OCI-LY1 (cell line): ENCODE measurements around the gene DCC.
A peak's percentile ranks its signal among the peaks of the same experiment; 100 is the strongest.

Experiments
- H2AFZ ChIP-seq: fragments of 200-600 bp; sonication (generic), shearing (Covaris generic); 2 replicates; pipeline ENCODE4 v1.6.0; 2014; ENCODE audit warnings: antibody characterized with exemption, mild to moderate bottlenecking, low read length
- H3F3A ChIP-seq: fragments of 200-600 bp; sonication (generic), shearing (Covaris generic); 2 replicates; pipeline ENCODE4 v1.6.0; 2014; ENCODE audit warnings: mild to moderate bottlenecking, antibody characterized with exemption, low read length, moderate library complexity; ENCODE audit not compliant: insufficient read depth
- H3K27ac ChIP-seq: fragments of 200-600 bp; sonication (generic); 2 replicates; pipeline ENCODE4 v1.5.1; 2014; ENCODE audit warnings: low read length, mixed run types, mild to moderate bottlenecking, low read depth; ENCODE audit not compliant: poor library complexity, severe bottlenecking
- H3K27me3 ChIP-seq: fragments of 200-600 bp; sonication (generic); 2 replicates; pipeline ENCODE4 v1.6.0; 2014; ENCODE audit warnings: antibody characterized with exemption, mild to moderate bottlenecking, low read length, moderate library complexity; ENCODE audit not compliant: insufficient read depth
- H3K36me3 ChIP-seq: fragments of 200-600 bp; sonication (generic); 2 replicates; pipeline ENCODE4 v1.6.1; 2014; ENCODE audit warnings: mild to moderate bottlenecking, antibody characterized with exemption, low read length, moderate library complexity, mixed read lengths; ENCODE audit not compliant: insufficient read depth
- H3K4me1 ChIP-seq: fragments of 200-600 bp; sonication (generic); 2 replicates; pipeline ENCODE4 v1.5.1; 2014; ENCODE audit warnings: mild to moderate bottlenecking, low read length, moderate library complexity; ENCODE audit not compliant: insufficient read depth, severe bottlenecking
- H3K4me2 ChIP-seq: fragments of 200-600 bp; sonication (generic), shearing (Covaris generic); 2 replicates; pipeline ENCODE4 v1.6.1; 2014; ENCODE audit warnings: low read length
- H3K4me3 ChIP-seq: fragments of 200-600 bp; sonication (generic); 2 replicates; pipeline ENCODE4 v1.5.1; 2014; ENCODE audit warnings: low read length, low read depth, mild to moderate bottlenecking, mixed read lengths; ENCODE audit not compliant: poor library complexity, severe bottlenecking
- H3K79me2 ChIP-seq: fragments of 200-600 bp; shearing (Covaris generic); 2 replicates; pipeline ENCODE4 v1.6.1; 2016; ENCODE audit warnings: mixed run types, low read length, mixed read lengths; ENCODE audit not compliant: insufficient read depth
- H3K9ac ChIP-seq: fragments of 200-600 bp; sonication (generic), shearing (Covaris generic); 2 replicates; pipeline ENCODE4 v1.6.1; 2014; ENCODE audit warnings: mild to moderate bottlenecking, low read length, mixed read lengths
- H3K9me2 ChIP-seq: fragments of 200-600 bp; sonication (generic), shearing (Covaris generic); 2 replicates; pipeline ENCODE4 v1.6.1; 2014; ENCODE audit warnings: low read depth, mild to moderate bottlenecking, low read length, mixed read lengths
- H3K9me3 ChIP-seq: fragments of 200-600 bp; shearing (Covaris generic); 2 replicates; pipeline ENCODE4 v1.6.1; 2014; ENCODE audit warnings: low read length, mixed read lengths
- H4K20me1 ChIP-seq: fragments of 200-600 bp; sonication (generic), shearing (Covaris generic); 2 replicates; pipeline ENCODE4 v1.6.0; 2016; ENCODE audit warnings: mild to moderate bottlenecking, low read length; ENCODE audit not compliant: insufficient read depth
- CTCF ChIP-seq: fragments of 200-600 bp; sonication (generic), shearing (Covaris generic); IDR thresholded peaks from 2 replicates; pipeline ENCODE4 v1.5.1; 2017; ENCODE audit warnings: mild to moderate bottlenecking, antibody characterized with exemption, low read length, moderate library complexity, mixed read lengths
- EZH2 ChIP-seq: fragments of 200-600 bp; sonication (generic), shearing (Covaris generic); IDR thresholded peaks from 2 replicates; pipeline ENCODE4 v1.8.0; 2017; ENCODE audit warnings: borderline replicate concordance, mixed run types, mild to moderate bottlenecking, antibody characterized with exemption, low read length, moderate library complexity, mixed read lengths

The DCC gene

GRCh38 chr18:52344881-52345280 lies 4.9 kb downstream of the DCC start:
- TF ChIP-seq CTCF = no peak
- no peak for TF ChIP-seq EZH2

GRCh38 chr18:52345428-52345827 lies 5.4 kb downstream of the DCC start:
- no peak overlapping the region for H3K4me2 ChIP-seq
- TF ChIP-seq CTCF = no peak
- TF ChIP-seq EZH2 = no peak
- H2AFZ ChIP-seq = no peak overlapping the region

More at GRCh38 chr18:52344881-52345280, 4.9 kb downstream of the DCC start:
- no peaks in the 10 kb centered on the region for H3K9me3 ChIP-seq
- no peaks in the 10 kb centered on the region for H3K4me1 ChIP-seq
- H3F3A ChIP-seq = no peaks in the 10 kb centered on the region
- no peaks in the 10 kb centered on the region for H3K9me2 ChIP-seq
- H3K27me3 ChIP-seq = no peaks in the 10 kb centered on the region
- no peak overlapping the region for H3K4me2 ChIP-seq
- H3K79me2 ChIP-seq = no peaks in the 10 kb centered on the region
- no peak overlapping the region for H3K27ac ChIP-seq
- no peaks in the 10 kb centered on the region for H4K20me1 ChIP-seq
- no peak overlapping the region for H2AFZ ChIP-seq
- no peaks in the 10 kb centered on the region for H3K36me3 ChIP-seq
- H3K4me3 ChIP-seq = no peak overlapping the region
- H3K9ac ChIP-seq = no peak overlapping the region

GRCh38 chr18:52348209-52348608 lies 8.2 kb downstream of the DCC start:
- no peak overlapping the region for H3K4me3 ChIP-seq
- H4K20me1 ChIP-seq = no peaks in the 10 kb centered on the region
- no peaks in the 10 kb centered on the region for H3K79me2 ChIP-seq
- H3F3A ChIP-seq = no peaks in the 10 kb centered on the region
- H3K9ac ChIP-seq = no peak overlapping the region
- H3K27me3 ChIP-seq = no peaks in the 10 kb centered on the region
- H3K9me3 ChIP-seq = no peaks in the 10 kb centered on the region
- no peak overlapping the region for H2AFZ ChIP-seq
- no peak overlapping the region for H3K27ac ChIP-seq
- TF ChIP-seq EZH2 (no peak), CTCF (peak; percentile 37; the same call in 1 of the 2 replicates)
- H3K36me3 ChIP-seq = no peaks in the 10 kb centered on the region
- no peaks in the 10 kb centered on the region for H3K4me1 ChIP-seq
- no peaks in the 10 kb centered on the region for H3K9me2 ChIP-seq
- no peak overlapping the region for H3K4me2 ChIP-seq

More at GRCh38 chr18:52345428-52345827, 5.4 kb downstream of the DCC start:
- Histone ChIP-seq H4K20me1 (no peaks in the 10 kb centered on the region), H3K9me3 (no peaks in the 10 kb centered on the region), H3K9ac (no peak overlapping the region), H3K36me3 (no peaks in the 10 kb centered on the region), H3K9me2 (no peaks in the 10 kb centered on the region), H3K79me2 (no peaks in the 10 kb centered on the region), H3K4me3 (no peak overlapping the region), H3F3A (no peaks in the 10 kb centered on the region), H3K4me1 (no peaks in the 10 kb centered on the region), H3K27me3 (no peaks in the 10 kb centered on the region), H3K27ac (no peak overlapping the region)
